Nephron progenitor cell (in vitro differentiated cells): ENCODE measurements around the gene AJAP1.

Experiments
- DNase-seq: peaks from one replicate; pipeline ENCODE4 v3.0.0; 2021
- H3K27ac Mint-ChIP-seq: 2 replicates; pipeline ENCODE4 v1.8.0; 2021; ENCODE audit warnings: mild to moderate bottlenecking, moderate library complexity, mixed read lengths
- H3K27me3 Mint-ChIP-seq: 2 replicates; pipeline ENCODE4 v1.8.0; 2021; ENCODE audit warnings: mild to moderate bottlenecking, low read depth, mixed read lengths; ENCODE audit not compliant: poor library complexity
- H3K36me3 Mint-ChIP-seq: 2 replicates; pipeline ENCODE4 v1.8.0; 2021; ENCODE audit warnings: low read depth, mixed read lengths
- H3K4me1 Mint-ChIP-seq: 2 replicates; pipeline ENCODE4 v1.8.0; 2021; ENCODE audit warnings: mixed read lengths
- H3K4me3 Mint-ChIP-seq: 2 replicates; pipeline ENCODE4 v1.8.0; 2021; ENCODE audit warnings: mild to moderate bottlenecking, moderate library complexity, mixed read lengths
- H3K9me3 Mint-ChIP-seq: 2 replicates; pipeline ENCODE4 v1.8.0; 2021; ENCODE audit warnings: mild to moderate bottlenecking, moderate library complexity, mixed read lengths
- CTCF ChIP-seq: fragments of 200-600 bp; sonication (generic); IDR thresholded peaks from 2 replicates; pipeline ENCODE4 v1.5.0; 2021; ENCODE audit warnings: antibody characterized with exemption

Gene AJAP1

GRCh38 chr1:4699376-4700301, 45.2 kb downstream of the AJAP1 start:
- Mint-ChIP-seq H3K4me3 (no peak overlapping the region), H3K27ac (no peak overlapping the region), H3K27me3 (peaks cover 22% of the 10 kb centered on the region), H3K9me3 (peaks cover 5% of the 10 kb centered on the region), H3K36me3 (no peaks in the 10 kb centered on the region), H3K4me1 (peaks cover 25% of the 10 kb centered on the region)
- no peak for DNase-seq
- TF ChIP-seq CTCF, result no peak

- TF ChIP-seq CTCF, result no peak
- Mint-ChIP-seq H3K4me3 (no peak overlapping the region), H3K4me1 (peaks cover 25% of the 10 kb centered on the region), H3K9me3 (peaks cover 5% of the 10 kb centered on the region), H3K27me3 (peaks cover 15% of the 10 kb centered on the region), H3K36me3 (no peaks in the 10 kb centered on the region), H3K27ac (no peak overlapping the region)
- no peak for DNase-seq
Observed at GRCh38 chr1:4700801-4701200, 46.4 kb downstream of the AJAP1 start.

GRCh38 chr1:4701276-4701675, 46.9 kb downstream of the AJAP1 start:
- Mint-ChIP-seq H3K4me1 (peaks cover 25% of the 10 kb centered on the region), H3K36me3 (no peaks in the 10 kb centered on the region), H3K27ac (no peak overlapping the region), H3K27me3 (peaks cover 17% of the 10 kb centered on the region), H3K4me3 (no peak overlapping the region), H3K9me3 (peaks cover 5% of the 10 kb centered on the region)
- TF ChIP-seq CTCF, result no peak
- DNase-seq, result no peak

GRCh38 chr1:4702464-4702863, 48.1 kb downstream of the AJAP1 start:
- Mint-ChIP-seq H3K27ac (no peak overlapping the region), H3K27me3 (peaks cover 18% of the 10 kb centered on the region), H3K4me1 (peaks cover 28% of the 10 kb centered on the region), H3K9me3 (peaks cover 5% of the 10 kb centered on the region), H3K36me3 (no peaks in the 10 kb centered on the region), H3K4me3 (no peak overlapping the region)
- TF ChIP-seq CTCF, result no peak
- no peak for DNase-seq

GRCh38 chr1:4702932-4703331, 48.5 kb downstream of the AJAP1 start:
- Mint-ChIP-seq H3K36me3 (no peaks in the 10 kb centered on the region), H3K4me1 (peaks cover 31% of the 10 kb centered on the region), H3K27me3 (peaks cover 20% of the 10 kb centered on the region), H3K9me3 (peaks cover 5% of the 10 kb centered on the region), H3K4me3 (no peak overlapping the region), H3K27ac (no peak overlapping the region)
- no peak for DNase-seq
- TF ChIP-seq CTCF, result no peak

GRCh38 chr1:4703646-4704045, 49.2 kb downstream of the AJAP1 start:
- no peak for TF ChIP-seq CTCF
- Mint-ChIP-seq H3K9me3 (peaks cover 5% of the 10 kb centered on the region), H3K27ac (no peak overlapping the region), H3K4me3 (no peak overlapping the region), H3K4me1 (peaks cover 35% of the 10 kb centered on the region), H3K36me3 (no peaks in the 10 kb centered on the region), H3K27me3 (peaks cover 18% of the 10 kb centered on the region)
- DNase-seq, result no peak
